ENCODE data around the gene NEK6. TPM values are rescaled to one million over a fixed set of nuclear protein-coding genes. Genes with fewer than 3 reads are reported as not detected.

Gene NEK6
- total and polyA plus RNA-seq, 2 experiments from 2014 or later = 33.5 to 44.7 TPM

DNA sequence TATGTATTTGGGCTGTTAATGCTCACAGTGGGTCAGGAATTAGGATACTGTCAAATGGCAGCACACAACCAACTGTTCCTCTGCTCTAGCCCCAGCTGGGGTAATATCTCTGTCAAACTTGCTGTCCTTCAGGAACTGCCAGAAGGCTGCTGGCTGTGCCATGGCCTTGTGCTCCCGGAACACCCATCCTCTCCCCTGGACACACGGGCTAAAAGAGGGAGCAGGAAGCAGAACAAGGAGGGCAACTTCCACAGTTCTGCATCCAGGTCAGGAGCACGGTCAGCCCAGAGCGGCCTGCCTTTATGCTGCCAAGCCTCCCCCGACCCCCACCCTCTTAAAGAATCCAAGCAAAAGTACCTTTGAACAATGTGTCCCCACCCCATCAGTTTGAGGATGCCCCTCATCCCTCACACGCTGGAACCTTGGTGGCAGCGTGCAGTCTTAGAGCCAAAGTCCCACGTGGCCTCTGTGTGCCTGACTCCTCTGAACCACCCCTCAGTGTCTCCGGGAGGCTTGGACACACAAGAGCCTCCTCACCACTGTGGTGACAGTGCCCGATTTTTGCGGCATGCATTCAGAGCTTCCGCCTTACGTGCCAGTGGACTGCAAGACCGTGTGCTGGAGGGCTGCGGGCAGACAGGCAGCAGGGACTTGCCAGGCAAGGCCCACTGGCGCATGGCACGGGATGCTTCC is 96.7 kb downstream of the NEK6 start:
- Histone ChIP-seq H3K4me2 (no peak overlapping the region), H3K36me3 (replicated peaks; ENCODE audit: insufficient read depth, low read depth) (no peaks in the 10 kb centered on the region), H3K9me3 (ENCODE audit: low read depth) (no peaks in the 10 kb centered on the region), H3K79me2 (peaks cover 15% of the 10 kb centered on the region), H3K4me1 (ENCODE audit: insufficient read depth) (no peaks in the 10 kb centered on the region), H4K20me1 (ENCODE audit: insufficient read depth, poor library complexity, severe bottlenecking) (peaks cover 39% of the 10 kb centered on the region), H2AFZ (no peak overlapping the region), H3K27me3 (no peaks in the 10 kb centered on the region), H3K4me3 (no peak overlapping the region), H3K9me2 (replicated peaks; ENCODE audit: insufficient read depth) (no peaks in the 10 kb centered on the region), H3K27ac (no peak overlapping the region)
- DNase-seq (ENCODE audit: low spot score) = no peak
- TF ChIP-seq, protein P1, sequence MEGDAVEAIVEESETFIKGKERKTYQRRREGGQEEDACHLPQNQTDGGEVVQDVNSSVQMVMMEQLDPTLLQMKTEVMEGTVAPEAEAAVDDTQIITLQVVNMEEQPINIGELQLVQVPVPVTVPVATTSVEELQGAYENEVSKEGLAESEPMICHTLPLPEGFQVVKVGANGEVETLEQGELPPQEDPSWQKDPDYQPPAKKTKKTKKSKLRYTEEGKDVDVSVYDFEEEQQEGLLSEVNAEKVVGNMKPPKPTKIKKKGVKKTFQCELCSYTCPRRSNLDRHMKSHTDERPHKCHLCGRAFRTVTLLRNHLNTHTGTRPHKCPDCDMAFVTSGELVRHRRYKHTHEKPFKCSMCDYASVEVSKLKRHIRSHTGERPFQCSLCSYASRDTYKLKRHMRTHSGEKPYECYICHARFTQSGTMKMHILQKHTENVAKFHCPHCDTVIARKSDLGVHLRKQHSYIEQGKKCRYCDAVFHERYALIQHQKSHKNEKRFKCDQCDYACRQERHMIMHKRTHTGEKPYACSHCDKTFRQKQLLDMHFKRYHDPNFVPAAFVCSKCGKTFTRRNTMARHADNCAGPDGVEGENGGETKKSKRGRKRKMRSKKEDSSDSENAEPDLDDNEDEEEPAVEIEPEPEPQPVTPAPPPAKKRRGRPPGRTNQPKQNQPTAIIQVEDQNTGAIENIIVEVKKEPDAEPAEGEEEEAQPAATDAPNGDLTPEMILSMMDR (IDR thresholded peaks at IDR 0.05; ENCODE audit: poor library complexity) = no peak
- TF ChIP-seq EZH2 (IDR thresholded peaks at IDR 0.05; ENCODE audit: borderline replicate concordance) = no peak
- TF ChIP-seq EZH2phosphoT487 (IDR thresholded peaks at IDR 0.05; ENCODE audit: low read depth, severe bottlenecking, unreplicated experiment) = no peak
- WGBS (ENCODE audit: low lambda C conversion rate, missing lambda C conversion rate) = 97% methylated on average over 17 of the region's 17 CpGs

DNA sequence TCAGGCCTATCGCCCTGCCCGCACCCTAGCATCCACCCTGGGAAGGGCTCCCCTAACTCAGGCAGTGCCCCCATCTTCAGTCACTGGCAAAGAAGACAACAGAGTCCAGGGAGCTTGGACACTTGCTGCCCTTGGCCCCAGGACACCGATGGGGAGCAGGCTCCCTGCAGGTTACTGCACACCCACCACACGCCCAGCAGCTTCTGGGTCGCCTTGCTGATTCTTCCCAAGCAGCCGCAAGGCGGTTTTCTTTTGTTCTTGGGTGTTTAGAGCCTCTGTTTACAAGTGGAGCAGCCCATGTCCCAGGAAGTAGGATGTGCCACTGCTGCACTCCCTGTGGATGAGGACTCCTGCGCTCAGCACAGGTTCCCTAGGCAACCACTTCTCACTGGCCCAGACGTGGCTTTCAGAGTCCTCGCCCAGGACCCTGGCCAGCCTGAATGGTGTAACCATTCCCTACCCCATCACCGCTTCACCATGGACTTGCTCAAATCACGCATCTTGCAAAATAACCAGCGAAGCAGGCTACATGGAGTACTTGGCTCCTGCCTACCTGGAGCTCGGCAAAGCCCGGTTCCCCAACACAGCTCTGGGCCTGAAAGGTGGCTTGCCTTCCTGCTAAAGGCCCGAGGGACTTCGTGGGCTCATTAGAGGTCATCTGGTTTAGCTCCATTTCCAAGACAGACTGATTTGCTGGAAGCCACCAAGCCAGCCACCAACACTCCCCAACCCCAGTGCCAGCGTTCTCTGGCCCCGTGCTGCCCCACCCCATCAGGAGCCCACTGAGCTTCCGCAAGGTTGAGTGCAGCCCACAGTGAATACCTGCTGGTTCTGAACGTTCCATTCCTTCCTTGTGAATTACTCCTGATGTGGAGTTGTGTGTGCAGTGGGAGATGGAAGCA is 97.5 kb downstream of the NEK6 start:
- no peak for TF ChIP-seq EZH2phosphoT487 (IDR thresholded peaks at IDR 0.05; ENCODE audit: low read depth, severe bottlenecking, unreplicated experiment)
- TF ChIP-seq EZH2 (IDR thresholded peaks at IDR 0.05; ENCODE audit: borderline replicate concordance) = no peak
- TF ChIP-seq, protein P1 (IDR thresholded peaks at IDR 0.05; ENCODE audit: poor library complexity) = no peak
- no peak overlapping the region for H3K4me3 ChIP-seq

GRCh38 chr9:124355941-124356744 is 98.4 kb downstream of the NEK6 start:
- Histone ChIP-seq H3K27me3 (no peaks in the 10 kb centered on the region), H2AFZ (no peak overlapping the region), H3K27ac (no peak overlapping the region), H3K9me2 (replicated peaks; ENCODE audit: insufficient read depth) (no peaks in the 10 kb centered on the region), H3K4me1 (ENCODE audit: insufficient read depth) (no peaks in the 10 kb centered on the region), H3K4me3 (no peak overlapping the region), H3K36me3 (replicated peaks; ENCODE audit: insufficient read depth, low read depth) (no peaks in the 10 kb centered on the region), H3K79me2 (peaks cover 28% of the 10 kb centered on the region), H4K20me1 (ENCODE audit: insufficient read depth, poor library complexity, severe bottlenecking) (peaks cover 52% of the 10 kb centered on the region), H3K9me3 (ENCODE audit: low read depth) (no peaks in the 10 kb centered on the region), H3K4me2 (no peak overlapping the region)
- no peak for DNase-seq (ENCODE audit: low spot score)
- 90% methylated on average over 15 of the region's 15 CpGs for WGBS (ENCODE audit: low lambda C conversion rate, missing lambda C conversion rate)
- TF ChIP-seq EZH2phosphoT487 (IDR thresholded peaks at IDR 0.05; ENCODE audit: low read depth, severe bottlenecking, unreplicated experiment) = no peak
- TF ChIP-seq, protein P1 (IDR thresholded peaks at IDR 0.05; ENCODE audit: poor library complexity) = no peak
- TF ChIP-seq EZH2 (IDR thresholded peaks at IDR 0.05; ENCODE audit: borderline replicate concordance) = no peak

More for the DNA sequence above, 97.5 kb downstream of the NEK6 start:
- Histone ChIP-seq H2AFZ (no peak overlapping the region), H3K27ac (no peak overlapping the region), H3K36me3 (replicated peaks; ENCODE audit: insufficient read depth, low read depth) (no peaks in the 10 kb centered on the region), H3K9me3 (ENCODE audit: low read depth) (no peaks in the 10 kb centered on the region), H4K20me1 (ENCODE audit: insufficient read depth, poor library complexity, severe bottlenecking) (peaks cover 46% of the 10 kb centered on the region), H3K9me2 (replicated peaks; ENCODE audit: insufficient read depth) (no peaks in the 10 kb centered on the region), H3K4me1 (ENCODE audit: insufficient read depth) (no peaks in the 10 kb centered on the region), H3K27me3 (no peaks in the 10 kb centered on the region), H3K79me2 (peaks cover 22% of the 10 kb centered on the region), H3K4me2 (no peak overlapping the region)
- no peak for DNase-seq (ENCODE audit: low spot score)
- WGBS (ENCODE audit: low lambda C conversion rate, missing lambda C conversion rate) = 94% methylated on average over 21 of the region's 21 CpGs

Measured in hepatocyte (in vitro differentiated cells).